Fibroblast of upper back skin (primary cell): ENCODE results near the gene GASK1A.
"Not testable (repeated sequence)": the region's sequence is repeated elsewhere in the genome, so short reads cannot be mapped to it uniquely, and the experiment has no call there.

Source experiments
- DNase-seq: peaks from one replicate; pipeline ENCODE4 v3.0.0-alpha.2; 2013

The GASK1A gene

GRCh38 chr3:43034200-43034599 is 55.1 kb downstream of the GASK1A start:
- DNase-seq = no peak

GRCh38 chr3:43034911-43035310 is 55.8 kb downstream of the GASK1A start:
- DNase-seq = no peak

GRCh38 chr3:43035801-43036365 is 56.8 kb downstream of the GASK1A start:
- DNase-seq = no peak

DNA sequence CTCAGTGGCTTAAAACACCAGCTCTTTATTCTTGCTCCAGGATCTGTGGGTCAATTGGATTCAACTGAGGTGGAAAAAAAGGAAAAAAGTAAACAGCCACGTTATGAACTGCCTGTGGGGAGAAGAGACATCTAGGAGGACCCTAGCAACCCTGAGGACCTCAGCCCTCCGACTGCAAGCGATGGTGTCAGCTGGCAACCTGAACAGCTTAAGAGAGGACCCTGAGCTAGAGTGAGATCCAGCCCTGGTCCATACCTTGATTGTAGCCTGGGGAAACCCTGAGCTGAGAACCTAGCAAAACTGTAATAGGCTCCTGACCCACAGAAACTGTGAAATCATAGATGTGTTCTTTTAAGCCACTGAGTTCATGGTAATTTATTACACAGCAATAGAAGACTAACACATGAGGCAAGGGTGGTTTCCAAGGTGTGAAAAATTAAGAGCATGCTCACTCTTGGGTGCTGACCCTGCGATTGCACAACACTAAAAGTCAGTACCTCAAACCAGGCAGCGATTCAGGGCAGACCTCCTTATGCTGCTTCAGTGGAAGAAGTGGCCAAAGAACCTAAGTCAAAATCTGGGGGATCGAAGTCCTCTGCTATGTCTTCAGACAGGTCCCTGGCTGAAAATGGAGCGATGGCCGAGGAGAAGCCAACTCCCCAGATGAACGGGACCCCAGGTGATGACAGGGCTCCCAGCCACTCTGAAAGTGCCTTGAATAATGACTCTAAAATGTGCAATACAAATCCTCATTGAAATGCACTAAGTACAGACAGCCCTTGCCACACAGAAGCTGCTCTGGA is 57.7 kb downstream of the GASK1A start:
- DNase-seq = no peak

DNA sequence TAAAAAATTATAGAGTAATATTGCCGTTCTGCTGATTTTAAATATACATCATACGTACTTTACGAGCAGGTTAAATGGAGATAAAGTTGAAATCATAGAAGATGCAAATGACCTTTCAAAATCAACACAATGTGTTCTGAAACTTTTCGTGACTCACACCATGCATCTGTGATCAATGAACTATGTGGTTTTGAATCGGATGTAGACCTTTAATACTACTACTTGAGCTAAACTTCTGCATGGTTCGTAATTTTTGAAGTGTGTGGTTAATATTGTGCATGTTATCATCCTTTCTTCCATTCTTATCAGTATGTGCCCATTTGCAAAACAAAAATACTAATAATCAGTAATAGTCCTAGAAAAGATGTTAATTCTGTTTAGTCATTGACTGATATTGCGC is 58.9 kb downstream of the GASK1A start:
- no peak for DNase-seq

GRCh38 chr3:43041517-43041916 is 62.4 kb downstream of the GASK1A start:
- no peak for DNase-seq

DNA sequence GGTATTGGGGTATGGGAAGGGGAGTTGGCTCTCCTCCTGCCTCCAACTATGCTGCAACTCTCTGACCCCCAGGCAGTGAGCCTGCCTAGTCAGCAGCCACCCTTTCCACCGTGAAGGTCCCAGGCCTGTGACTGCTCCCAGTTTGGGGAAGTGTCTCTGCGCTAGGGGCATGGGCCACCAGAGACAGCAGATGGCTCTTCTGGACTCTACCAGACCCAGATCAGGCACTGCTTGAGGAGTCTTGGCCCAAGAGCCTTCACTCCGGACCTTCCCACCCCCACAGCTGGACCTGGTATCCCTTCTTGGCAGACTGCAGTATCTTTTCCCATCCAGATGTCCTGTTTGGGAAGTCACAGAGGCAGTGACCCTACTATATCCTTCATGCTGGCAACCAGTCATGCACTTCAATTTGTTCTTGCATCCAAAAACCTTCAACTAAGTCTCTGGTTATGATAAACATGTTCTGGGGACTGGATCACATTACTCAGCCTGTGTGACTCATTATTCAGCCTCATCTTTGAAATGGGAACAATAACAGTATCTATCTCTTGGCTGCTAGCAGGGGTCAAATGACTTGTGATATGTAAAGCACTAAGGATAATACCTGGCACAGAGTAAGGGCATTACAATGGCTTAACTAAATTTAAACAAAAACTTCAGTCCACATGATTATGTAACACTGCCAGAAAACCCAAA is 64.1 kb downstream of the GASK1A start:
- DNase-seq = no peak

DNA sequence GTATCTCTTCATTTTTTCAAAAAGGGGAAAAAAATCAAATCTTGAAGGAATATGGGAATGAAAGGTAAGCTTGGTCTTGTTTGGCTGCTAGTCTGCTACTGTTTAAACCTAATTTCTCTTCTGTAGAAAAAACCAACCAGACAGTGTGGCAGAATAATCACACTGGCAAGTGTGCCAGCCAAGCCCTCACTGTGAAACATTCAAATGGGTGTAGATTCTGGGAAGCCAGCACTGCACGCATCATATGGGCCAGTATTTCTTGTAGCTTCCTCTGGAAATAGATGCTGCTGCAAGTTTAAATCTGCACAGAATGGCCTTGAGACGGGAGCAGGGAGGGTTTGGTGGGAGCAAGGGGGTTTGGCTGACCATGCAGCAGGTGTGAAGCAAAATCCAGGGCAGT is 64.7 kb downstream of the GASK1A start:
- DNase-seq = no peak

DNA sequence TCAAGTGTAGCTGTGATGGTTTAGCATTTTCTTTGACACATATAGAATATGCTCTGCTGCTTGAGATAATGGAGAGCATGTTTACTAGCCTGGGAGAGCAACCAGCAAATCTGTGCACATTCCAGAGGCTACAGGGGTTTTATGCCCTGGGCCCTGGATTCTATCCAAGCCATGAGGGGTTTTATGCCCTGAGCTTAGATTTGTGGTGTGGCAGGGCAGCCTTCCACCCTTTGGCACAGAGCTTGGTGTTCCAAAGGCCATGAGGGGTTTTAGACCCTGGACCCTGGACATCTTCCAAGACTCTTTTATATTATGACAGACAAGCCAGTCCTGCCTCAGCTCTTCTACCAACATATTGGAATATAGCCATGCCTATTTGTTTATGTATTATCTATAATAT is 66.0 kb downstream of the GASK1A start:
- not testable (repeated sequence) for DNase-seq

DNA sequence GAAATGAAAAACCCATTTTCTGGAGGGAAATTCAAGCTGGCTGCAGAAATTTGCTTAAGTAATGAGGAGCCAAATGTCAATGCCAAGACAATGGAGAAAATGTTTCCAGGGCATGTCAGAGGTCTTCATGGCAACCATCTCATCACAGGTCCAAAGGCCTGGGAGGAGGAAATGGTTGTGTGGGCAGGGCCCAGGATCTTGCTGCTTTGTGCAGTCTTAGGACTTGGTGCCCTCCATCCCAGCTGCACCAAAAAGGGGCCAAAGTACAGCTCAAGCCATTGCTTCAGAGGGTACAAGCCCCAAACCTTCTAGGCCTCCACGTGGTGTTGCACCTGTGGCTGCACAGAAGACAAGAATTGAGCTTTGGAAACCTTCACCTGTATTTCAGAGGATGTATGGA is 67.5 kb downstream of the GASK1A start:
- no peak for DNase-seq

GRCh38 chr3:43048470-43048869 is 69.4 kb downstream of the GASK1A start:
- DNase-seq = no peak

DNA sequence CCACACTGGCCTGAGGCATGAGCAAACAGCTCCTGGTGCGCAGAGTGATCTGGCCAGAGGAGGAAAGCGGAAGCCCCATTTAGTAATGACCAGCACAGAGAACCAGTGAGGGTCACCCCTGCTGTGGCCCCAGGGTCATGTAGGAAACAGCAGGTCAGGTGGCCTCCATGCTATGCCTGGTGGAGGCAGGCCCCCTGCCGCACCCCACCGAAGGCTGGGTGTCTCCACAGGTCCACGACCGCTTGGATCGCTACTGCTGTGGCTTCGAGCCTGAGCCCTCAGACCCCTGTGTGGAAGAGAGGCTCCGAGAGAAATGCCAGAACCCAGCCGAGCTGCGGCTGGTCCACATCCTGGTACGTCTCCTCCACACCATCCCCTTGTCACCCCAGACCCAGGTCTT is 74.2 kb downstream of the GASK1A start:
- no peak for DNase-seq

DNA sequence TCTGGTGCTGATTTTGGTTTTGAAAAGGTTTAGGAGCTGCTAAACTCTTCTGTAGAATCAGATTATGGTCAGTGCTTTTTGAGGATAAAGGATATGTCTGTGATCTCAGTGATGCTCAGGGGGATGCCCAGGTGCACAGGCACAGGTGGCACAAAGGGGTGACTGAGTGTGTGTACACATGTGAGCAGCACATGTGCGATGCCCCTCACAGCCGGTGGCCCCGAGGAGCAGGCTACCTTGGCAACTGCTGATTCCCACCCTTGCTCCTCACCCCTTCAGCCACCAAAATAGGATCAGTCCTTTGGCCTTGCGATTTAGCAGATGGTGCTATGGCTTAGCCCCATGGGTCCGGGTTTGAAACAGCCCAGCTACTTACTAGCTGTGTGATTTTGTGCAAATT is 75.6 kb downstream of the GASK1A start:
- no peak for DNase-seq

DNA sequence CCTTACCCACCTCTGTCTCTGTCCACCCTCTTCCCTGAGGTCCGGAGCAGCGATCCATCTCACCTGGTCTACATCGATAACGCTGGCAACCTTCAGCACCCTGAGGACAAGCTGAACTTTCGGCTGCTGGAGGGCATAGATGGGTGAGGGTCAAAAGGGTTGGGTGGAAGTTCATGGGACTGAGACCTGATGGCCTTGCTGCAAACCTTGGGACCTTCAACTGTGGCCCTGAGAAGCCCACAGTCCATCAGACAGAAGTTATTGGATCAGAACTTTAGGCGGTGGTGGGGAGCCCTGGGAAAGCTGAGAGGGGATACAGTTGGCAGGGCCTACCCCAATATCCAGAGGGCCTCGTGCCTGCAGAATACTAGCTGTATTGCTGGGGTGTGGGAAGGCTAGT is 76.3 kb downstream of the GASK1A start:
- no peak for DNase-seq

- DNase-seq = no peak
Observed at GRCh38 chr3:43055806-43056770, 77.0 kb downstream of the GASK1A start.

DNA sequence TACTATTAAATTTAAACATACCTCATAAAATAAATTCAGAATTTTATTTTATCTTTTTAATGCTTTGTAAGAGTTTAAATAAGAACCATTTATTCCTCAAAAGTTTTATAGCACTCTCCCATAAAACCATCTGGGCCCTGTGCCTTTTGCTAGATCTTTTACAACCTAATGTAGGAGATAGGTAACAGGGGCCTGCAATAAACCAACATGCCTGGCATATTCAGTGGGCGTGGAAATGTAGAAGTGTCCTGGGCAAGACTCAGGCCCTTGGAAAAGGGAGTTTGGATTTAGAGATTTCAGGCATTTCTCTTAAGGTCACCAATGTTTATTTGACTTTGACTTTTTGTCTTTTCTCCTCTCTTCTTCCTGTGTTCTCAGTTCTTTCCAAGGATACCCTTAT is 80.3 kb downstream of the GASK1A start:
- DNase-seq = no peak

- no peak for DNase-seq
Observed at GRCh38 chr3:43061101-43061895, 82.2 kb downstream of the GASK1A start.

GRCh38 chr3:43062040-43062563 is 83.0 kb downstream of the GASK1A start:
- no peak for DNase-seq

DNA sequence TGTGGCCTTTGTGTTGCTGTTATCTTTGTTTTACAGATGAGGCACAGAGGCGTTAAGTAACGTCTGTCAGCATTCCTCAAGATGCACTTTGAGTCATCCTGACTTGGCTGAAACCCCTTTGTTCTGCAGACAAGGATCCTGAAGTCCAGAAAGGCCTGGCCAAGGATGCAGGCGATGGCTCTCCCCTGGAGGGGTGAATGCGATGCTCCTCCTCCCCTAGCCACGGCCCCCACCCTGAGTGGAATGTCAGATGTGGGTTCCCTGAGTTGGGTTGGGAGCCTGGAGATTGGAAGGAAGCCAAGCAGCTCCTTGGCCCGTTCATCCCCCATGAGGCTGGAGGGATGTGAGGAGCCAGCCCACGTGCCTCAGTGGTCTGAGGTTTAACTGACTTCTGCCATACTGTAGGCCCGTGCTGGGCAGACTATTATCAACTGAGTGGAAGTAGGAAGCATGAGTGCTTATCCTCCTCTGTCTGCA is 83.5 kb downstream of the GASK1A start:
- DNase-seq = no peak

- DNase-seq = no peak
Observed at GRCh38 chr3:43063114-43063513, 84.0 kb downstream of the GASK1A start.

DNA sequence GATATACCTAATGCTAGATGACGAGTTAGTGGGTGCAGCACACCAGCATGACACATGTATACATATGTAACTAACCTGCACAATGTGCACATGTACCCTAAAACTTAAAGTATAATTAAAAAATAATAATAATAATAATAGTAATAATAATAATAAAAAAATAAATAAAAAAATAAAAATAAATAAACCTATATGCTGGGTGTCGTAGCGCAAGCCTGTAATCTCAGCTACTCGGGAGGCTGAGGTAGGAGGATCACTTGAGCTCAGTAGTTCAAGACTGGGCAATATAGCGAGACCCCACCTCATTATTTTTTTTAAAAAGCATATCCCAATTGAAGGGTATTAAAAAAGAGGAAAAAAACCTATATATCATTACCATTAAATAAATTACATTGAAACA is 91.6 kb downstream of the GASK1A start:
- not testable (repeated sequence) for DNase-seq
